Natural killer cell (primary cell): Measurements from ENCODE around the gene PEX11A. TPM values are rescaled to one million over a fixed set of nuclear protein-coding genes. Genes with fewer than 3 reads are reported as not detected.

ENCODE experiments used
- ATAC-seq, 3 donors: fragments of 150-1000 bp in 2 of 3; fragments of 200-7000 bp in 1 of 3; cut with Tn5 transposase; 1 replicate in 1 of 3; 2 replicates in 2 of 3; pipeline ENCODE4 v1.10.0; 2021; ENCODE audit warnings: mild to moderate bottlenecking in 2 of 3, moderate library complexity in 2 of 3
- DNase-seq, 2 donors: peaks; one replicate each; pipeline versions ENCODE4 v3.0.0 to v3.0.0-alpha.2; 2013 to 2021; ENCODE audit warnings: mixed read lengths in 1 of 2
- H3K27ac ChIP-seq: one replicate; pipeline ENCODE4 v1.5.1; 2013; ENCODE audit warnings: mild to moderate bottlenecking, low read length
- H3K27me3 ChIP-seq: one replicate; pipeline ENCODE4 v1.6.1; 2013; ENCODE audit warnings: low read length; ENCODE audit not compliant: control insufficient read depth, insufficient read depth
- H3K36me3 ChIP-seq: one replicate; pipeline ENCODE4 v1.6.1; 2013; ENCODE audit warnings: low read length; ENCODE audit not compliant: control insufficient read depth, insufficient read depth
- H3K4me1 ChIP-seq: one replicate; pipeline ENCODE4 v1.6.1; 2013; ENCODE audit warnings: low read length; ENCODE audit not compliant: control insufficient read depth, insufficient read depth
- H3K4me3 ChIP-seq: one replicate; pipeline ENCODE4 v1.5.1; 2013; ENCODE audit warnings: low read length
- H3K9me3 ChIP-seq: one replicate; pipeline ENCODE4 v1.6.1; 2013; ENCODE audit warnings: low read length; ENCODE audit not compliant: control insufficient read depth, insufficient read depth
- H3K27ac Mint-ChIP-seq, 2 donors: one replicate each; pipeline ENCODE4 v1.8.0; 2022; ENCODE audit warnings: mild to moderate bottlenecking in 2 of 2, mixed read lengths in 2 of 2, moderate library complexity in 1 of 2
- H3K27me3 Mint-ChIP-seq, 2 donors: one replicate each; pipeline ENCODE4 v1.8.0; 2022; ENCODE audit warnings: low read depth in 2 of 2, mixed read lengths in 2 of 2
- H3K36me3 Mint-ChIP-seq: one replicate; pipeline ENCODE4 v1.8.0; 2022; ENCODE audit warnings: mixed read lengths
- H3K4me1 Mint-ChIP-seq, 2 donors: one replicate each; pipeline ENCODE4 v1.8.0; 2022; ENCODE audit warnings: mixed read lengths in 2 of 2
- H3K4me3 Mint-ChIP-seq: one replicate; pipeline ENCODE4 v1.8.0; 2022; ENCODE audit warnings: mild to moderate bottlenecking, moderate library complexity, mixed read lengths
- H3K9me3 Mint-ChIP-seq, 2 donors: one replicate each; pipeline ENCODE4 v1.8.0; 2022; ENCODE audit warnings: mixed read lengths in 2 of 2
- CTCF ChIP-seq: fragments of 200-600 bp; IDR thresholded peaks from one replicate; pipeline ENCODE4 v1.8.0; 2022; ENCODE audit warnings: antibody characterized with exemption
- WGBS: methylation state at CpG from one replicate; pipeline ENCODE4 v1.1.7; 2013; ENCODE audit warnings: missing lambda C conversion rate; ENCODE audit not compliant: insufficient coverage; 5-methylcytosine and 5-hydroxymethylcytosine counted together
- intact Hi-C: fragments of 100-400 bp; cut with micrococcal nuclease; formaldehyde crosslinking; loops from one replicate; pipeline ENCODE4 v1.14.2; 2022
- total RNA-seq, 4 donors: library from RNA; stranded (reverse); fragments of 120-200 nt in 1 of 4; gene quantifications; one replicate each; pipeline versions ENCODE4 v1.2.3 to v1.2.4, GENCODE V29; 2013 to 2022

Gene PEX11A
- total RNA-seq, result 1 to 10 TPM; 2.0 to 3.1 (median 3.1) TPM
- 6.8 TPM for total RNA-seq (2013)

DNA sequence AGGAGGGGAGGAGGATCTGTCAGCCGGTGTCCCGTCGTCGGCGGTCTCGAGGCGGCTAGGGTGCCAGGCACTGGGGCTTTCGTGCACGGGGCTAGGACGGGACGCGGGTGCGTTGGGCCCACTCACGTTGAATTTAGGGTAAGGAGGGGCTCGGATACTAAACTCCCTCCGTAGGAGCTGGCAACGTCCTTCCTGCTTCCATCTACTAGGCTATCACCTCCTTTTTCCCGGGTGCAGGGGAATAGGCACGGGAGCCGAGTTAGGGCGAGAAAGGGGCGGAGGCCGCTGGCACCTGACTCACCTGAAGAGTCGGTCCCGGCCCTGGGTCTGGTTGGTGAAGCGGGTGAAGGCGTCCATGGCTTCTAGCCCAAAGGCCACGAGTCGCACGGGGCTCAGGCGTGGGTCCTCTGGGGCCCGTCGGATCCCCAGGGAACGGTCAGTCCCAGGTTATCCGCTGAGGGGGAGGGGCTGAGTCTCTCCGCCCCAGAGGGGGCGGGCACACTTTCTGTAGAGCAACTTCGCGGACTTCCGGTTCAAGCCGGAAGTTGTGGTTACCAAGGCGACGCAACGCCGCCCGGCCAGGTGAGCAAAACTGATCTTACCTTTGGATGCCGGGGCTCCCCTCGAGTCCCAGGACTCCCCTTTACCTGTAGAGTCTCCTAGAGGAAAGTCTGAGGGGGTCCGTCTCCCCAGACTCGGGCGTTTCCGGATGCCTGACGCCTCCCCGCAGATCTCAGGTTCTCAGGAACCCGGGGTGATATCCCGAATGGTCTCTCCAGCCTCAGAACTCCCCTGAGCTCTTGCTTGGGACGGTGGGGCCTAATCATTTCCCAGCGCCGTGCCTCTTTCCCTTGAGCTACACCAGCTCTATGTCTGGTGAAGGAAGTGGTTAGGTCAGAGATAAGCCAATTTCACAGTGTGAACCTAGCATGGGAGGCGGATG, at the start of gene PEX11A, which contains the start of gene WDR93:
Gene PEX11A, minus strand, starts transcription at position 479 of the 943 bp plus-strand sequence. Its CDS starts 122 bp downstream, at position 357.
Gene WDR93, plus strand, starts transcription at position 536 of the 943 bp plus-strand sequence. CDS start 10,936 bp downstream, outside the sequence.
- peak; percentile 89 to 91 (median 90) for ATAC-seq
- DNase-seq, result peak; percentile 68 to 85
- Mint-ChIP-seq H3K27ac (peak within 1 kb of the TSS; percentile 82 to 91), H3K9me3 (no peaks in the 10 kb centered on the region), H3K27me3 (no peaks in the 10 kb centered on the region), H3K4me1 (peaks cover 19 to 21% of the 10 kb centered on the region in 2 donors), H3K4me3 (peak within 1 kb of the TSS; percentile 94), H3K36me3 (peaks cover 3% of the 10 kb centered on the region)
- WGBS, result under 1% methylated on average over 58 of the region's 60 CpGs
- no peak for TF ChIP-seq CTCF
- Histone ChIP-seq H3K9me3 (no peaks in the 10 kb centered on the region), H3K27me3 (no peaks in the 10 kb centered on the region), H3K36me3 (peaks cover 4% of the 10 kb centered on the region), H3K4me3 (peak within 1 kb of the TSS; percentile 84), H3K27ac (peak within 1 kb of the TSS; percentile 79), H3K4me1 (peaks cover 16% of the 10 kb centered on the region)
- intact Hi-C loops, result no loop called here

DNA sequence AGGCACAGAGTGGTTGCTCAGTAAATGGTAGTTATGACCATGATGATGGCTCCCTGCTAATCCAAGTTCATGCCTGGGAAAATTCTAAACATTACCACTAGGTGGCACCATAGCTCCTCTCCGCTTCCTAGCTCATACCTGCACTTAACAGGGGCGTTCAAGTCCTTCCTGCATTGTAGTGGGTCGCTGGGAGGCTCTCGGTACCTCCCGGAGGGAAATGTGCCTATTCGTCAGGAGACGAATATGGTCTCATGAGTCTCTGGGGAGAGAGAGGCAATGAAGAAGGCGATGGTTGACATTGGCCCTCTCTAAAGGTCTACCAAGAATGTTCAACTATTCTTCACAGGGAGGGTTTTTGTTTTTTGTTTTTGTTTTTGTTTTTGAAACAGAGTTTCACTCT, 49.6 kb upstream of the PEX11A start:
- no peak overlapping the region for H3K27ac ChIP-seq
- no peak overlapping the region for H3K27ac Mint-ChIP-seq
- no peaks in the 10 kb centered on the region for H3K36me3 ChIP-seq
- H3K9me3 ChIP-seq, result no peaks in the 10 kb centered on the region
- no peak overlapping the region for H3K4me3 ChIP-seq
- peaks cover 3% of the 10 kb centered on the region for H3K4me1 ChIP-seq
- H3K9me3 Mint-ChIP-seq, result no peaks in the 10 kb centered on the region
- intact Hi-C loops, result loop anchor here (1.0 to 5.0 kb wide), 4 partner anchors 10 to 347 kb away; no protein-coding TSS in a partner anchor
- H3K36me3 Mint-ChIP-seq, result no peaks in the 10 kb centered on the region
- peaks cover 7 to 9% of the 10 kb centered on the region in 2 donors for H3K27me3 Mint-ChIP-seq
- peak; percentile 41 to 84 for DNase-seq
- H3K4me3 Mint-ChIP-seq, result no peak overlapping the region
- peaks cover 0 to 4% of the 10 kb centered on the region in 2 donors for H3K4me1 Mint-ChIP-seq
- 3% methylated on average over 8 of the region's 8 CpGs for WGBS
- no peaks in the 10 kb centered on the region for H3K27me3 ChIP-seq
- peak; percentile 78 to 93 (median 87) for ATAC-seq
- peak; percentile 95 for TF ChIP-seq CTCF

GRCh38 chr15:89735773-89736172, 45.2 kb upstream of the PEX11A start:
- H3K27me3 Mint-ChIP-seq, result peaks cover 7 to 13% of the 10 kb centered on the region in 2 donors
- H3K4me1 Mint-ChIP-seq, result peaks cover 0 to 4% of the 10 kb centered on the region in 2 donors
- H3K4me3 ChIP-seq, result no peak overlapping the region
- H3K27ac ChIP-seq, result no peak overlapping the region
- no peak for TF ChIP-seq CTCF
- no peak overlapping the region for H3K4me3 Mint-ChIP-seq
- H3K9me3 ChIP-seq, result no peaks in the 10 kb centered on the region
- intact Hi-C loops, result no loop called here
- H3K4me1 ChIP-seq, result peaks cover 3% of the 10 kb centered on the region
- ATAC-seq (no peak), DNase-seq (no peak)
- H3K36me3 Mint-ChIP-seq, result no peaks in the 10 kb centered on the region
- H3K9me3 Mint-ChIP-seq, result no peaks in the 10 kb centered on the region
- H3K27me3 ChIP-seq, result no peaks in the 10 kb centered on the region
- H3K36me3 ChIP-seq, result no peaks in the 10 kb centered on the region
- no peak overlapping the region for H3K27ac Mint-ChIP-seq
- WGBS, result 81% methylated on average over 4 of the region's 4 CpGs
